ENCODE measurements around the gene ALG10.
"Not testable (repeated sequence)": the region's sequence is repeated elsewhere in the genome, so short reads cannot be mapped to it uniquely, and the experiment has no call there.

The ALG10 gene

GRCh38 chr12:34022079-34022830, at the start of gene ALG10:
TSS of gene ALG10 (plus strand) at chr12:34022496. CDS start at chr12:34022600, 104 bp downstream.
- DNase-seq (ENCODE audit: low read depth in 4 of 4, low spot score in 1 of 4), result peak; percentile 85 to 95 (median 90)

- DNase-seq (ENCODE audit: low read depth in 4 of 4, low spot score in 1 of 4), result not testable (repeated sequence)
Observed at GRCh38 chr12:33972884-33973283, 49.4 kb upstream of the ALG10 start.

GRCh38 chr12:33977887-33978286, 44.4 kb upstream of the ALG10 start:
- DNase-seq (ENCODE audit: low read depth in 4 of 4, low spot score in 1 of 4), result no peak

- DNase-seq (ENCODE audit: low read depth in 4 of 4, low spot score in 1 of 4), result no peak
Observed at GRCh38 chr12:33988197-33988805, 34.0 kb upstream of the ALG10 start.

GRCh38 chr12:33988913-33989312, 33.4 kb upstream of the ALG10 start:
- DNase-seq (ENCODE audit: low read depth in 4 of 4, low spot score in 1 of 4), result no peak

- DNase-seq (ENCODE audit: low read depth in 4 of 4, low spot score in 1 of 4), result no peak
Observed at GRCh38 chr12:33994857-33995808, 27.2 kb upstream of the ALG10 start.

- DNase-seq (ENCODE audit: low read depth in 4 of 4, low spot score in 1 of 4), result not testable (repeated sequence)
Observed at GRCh38 chr12:34008835-34009234, 13.5 kb upstream of the ALG10 start.

- DNase-seq (ENCODE audit: low read depth in 4 of 4, low spot score in 1 of 4), result no peak
Observed at GRCh38 chr12:34016361-34016760, 5.9 kb upstream of the ALG10 start.

GRCh38 chr12:34021071-34021470, 1.2 kb upstream of the ALG10 start:
- no peak for DNase-seq (ENCODE audit: low read depth in 4 of 4, low spot score in 1 of 4)

GRCh38 chr12:34027661-34028060, 5.4 kb downstream of the ALG10 start:
- not testable (repeated sequence) for DNase-seq (ENCODE audit: low read depth in 4 of 4, low spot score in 1 of 4)

- DNase-seq (ENCODE audit: low read depth in 4 of 4, low spot score in 1 of 4), result no peak
Observed at GRCh38 chr12:34030591-34030990, 8.3 kb downstream of the ALG10 start.

GRCh38 chr12:34033628-34034296, 11.5 kb downstream of the ALG10 start:
- DNase-seq (ENCODE audit: low read depth in 4 of 4, low spot score in 1 of 4), result no peak

- DNase-seq (ENCODE audit: low read depth in 4 of 4, low spot score in 1 of 4), result not testable (repeated sequence)
Observed at GRCh38 chr12:34038357-34038756, 16.1 kb downstream of the ALG10 start.

GRCh38 chr12:34046570-34046969, 24.3 kb downstream of the ALG10 start:
- no peak for DNase-seq (ENCODE audit: low read depth in 4 of 4, low spot score in 1 of 4)

GRCh38 chr12:34047855-34048254, 25.6 kb downstream of the ALG10 start:
- not testable (repeated sequence) for DNase-seq (ENCODE audit: low read depth in 4 of 4, low spot score in 1 of 4)

GRCh38 chr12:34048714-34049113, 26.4 kb downstream of the ALG10 start:
- no peak for DNase-seq (ENCODE audit: low read depth in 4 of 4, low spot score in 1 of 4)

- DNase-seq (ENCODE audit: low read depth in 4 of 4, low spot score in 1 of 4), result no peak
Observed at GRCh38 chr12:34051486-34051885, 29.2 kb downstream of the ALG10 start.

GRCh38 chr12:34054938-34055337, 32.6 kb downstream of the ALG10 start:
- DNase-seq (ENCODE audit: low read depth in 4 of 4, low spot score in 1 of 4), result no peak
